MCF 10A (cell line): ENCODE data around the gene RNF187. TPM values are rescaled to one million over a fixed set of nuclear protein-coding genes. Genes with fewer than 3 reads are reported as not detected.

Experiments used
- BruUV-seq: library from RNA; stranded (reverse); fragments of 400-500 nt; replicated peaks from 2 replicates; lab custom pipeline; 2021; lab: Mats Ljungman, UMichigan
- CTCF ChIA-PET: fragments of 300-600 bp; sonication (Branson Sonifier 250); formaldehyde crosslinking; extraction: SDS; loops from one replicate; lab custom pipeline; 2021; ENCODE audit warnings: antibody characterized with exemption, inconsistent platforms; lab: Yijun Ruan, JAX
- POLR2A ChIA-PET: fragments of 300-600, 350-650 bp; sonication (Branson Sonifier 250); formaldehyde crosslinking; extraction: SDS; loops from one replicate; lab custom pipeline; 2020; ENCODE audit warnings: antibody characterized with exemption, inconsistent platforms; lab: Yijun Ruan, JAX
- DNase-seq: peaks from one replicate; pipeline ENCODE4 v3.0.0-alpha.2; 2018; ENCODE audit not compliant: unreplicated experiment
- H3K27ac Mint-ChIP-seq: one replicate; pipeline ENCODE4 v1.8.0; 2022; ENCODE audit warnings: mild to moderate bottlenecking, low read depth, mixed read lengths; ENCODE audit not compliant: unreplicated experiment
- H3K27me3 Mint-ChIP-seq: one replicate; pipeline ENCODE4 v1.8.0; 2022; ENCODE audit warnings: mixed read lengths; ENCODE audit not compliant: insufficient read depth, unreplicated experiment
- H3K36me3 Mint-ChIP-seq: one replicate; pipeline ENCODE4 v1.8.0; 2022; ENCODE audit warnings: mild to moderate bottlenecking, moderate library complexity, mixed read lengths; ENCODE audit not compliant: insufficient read depth, unreplicated experiment
- H3K4me1 Mint-ChIP-seq: one replicate; pipeline ENCODE4 v1.8.0; 2022; ENCODE audit warnings: mixed read lengths; ENCODE audit not compliant: insufficient read depth, unreplicated experiment
- H3K4me3 Mint-ChIP-seq: one replicate; pipeline ENCODE4 v1.8.0; 2022; ENCODE audit warnings: mild to moderate bottlenecking, moderate library complexity, mixed read lengths; ENCODE audit not compliant: unreplicated experiment
- H3K9me3 Mint-ChIP-seq: one replicate; pipeline ENCODE4 v1.8.0; 2022; ENCODE audit warnings: mixed read lengths; ENCODE audit not compliant: unreplicated experiment
- CTCF ChIP-seq: fragments of 200-600 bp; IDR thresholded peaks from one replicate; pipeline ENCODE4 v1.8.0; 2022; ENCODE audit warnings: antibody characterized with exemption, mild to moderate bottlenecking; ENCODE audit not compliant: unreplicated experiment
- intact Hi-C: fragments of 100-400 bp; cut with micrococcal nuclease; formaldehyde crosslinking; loops from 2 replicates; pipeline ENCODE4 v1.14.1; 2022
- total RNA-seq: library from RNA; stranded (reverse); gene quantifications from 2 replicates; pipeline ENCODE4 v1.2.3, GENCODE V29; 2022

RNF187 gene
- total RNA-seq, 1 experiment from 2014 or later = 167 TPM

GRCh38 chr1:228497206-228497605, 10.0 kb downstream of the RNF187 start:
- H3K4me3 Mint-ChIP-seq = no peak overlapping the region
- no peaks in the 10 kb centered on the region for H3K9me3 Mint-ChIP-seq
- TF ChIP-seq CTCF = no peak
- H3K4me1 Mint-ChIP-seq = peaks cover 17% of the 10 kb centered on the region
- no peak overlapping the region for H3K27ac Mint-ChIP-seq
- ChIA-PET CTCF (interaction anchor here (1.6 kb wide), 1 partner anchor 39 kb away, joined by 3 read pairs; a partner anchor contains a TSS), POLR2A (interaction anchor here (0.7 to 5.7 kb wide), 2 partner anchors 9 to 734 kb away, joined by 3 to 52 read pairs; partner anchors contain the start of gene RNF187)
- no peaks in the 10 kb centered on the region for H3K27me3 Mint-ChIP-seq
- H3K36me3 Mint-ChIP-seq = peaks cover 57% of the 10 kb centered on the region
- no peak for DNase-seq
- BruUV-seq = no TSS peak
- intact Hi-C loops = loop anchor here (5.0 kb wide), 1 partner anchor 500 kb away; no protein-coding TSS in a partner anchor

- no peak overlapping the region for H3K4me3 Mint-ChIP-seq
- CTCF ChIA-PET = interaction anchor here (0.8 to 1.6 kb wide), 3 partner anchors 10 to 39 kb away, joined by 3 to 4 read pairs (median 3); a partner anchor contains a TSS
Observed at GRCh38 chr1:228497817-228498216, 10.6 kb downstream of the RNF187 start.

GRCh38 chr1:228500143-228500734, 13.1 kb downstream of the RNF187 start:
- POLR2A ChIA-PET = interaction anchor here (0.6 to 5.7 kb wide), 7 partner anchors 12 to 728 kb away, joined by 3 to 52 read pairs (median 3); partner anchors contain the start of gene RNF187
- Mint-ChIP-seq H3K36me3 (peaks cover 27% of the 10 kb centered on the region), H3K27me3 (no peaks in the 10 kb centered on the region), H3K4me1 (peaks cover 13% of the 10 kb centered on the region), H3K4me3 (no peak overlapping the region), H3K27ac (no peak overlapping the region), H3K9me3 (no peaks in the 10 kb centered on the region)
- intact Hi-C loops = loop anchor here (5.0 kb wide), 1 partner anchor 123 kb away; no protein-coding TSS in a partner anchor
- CTCF ChIA-PET = interaction anchor here (0.6 to 4.0 kb wide), 30 partner anchors 10 to 1272 kb away, joined by 3 to 86 read pairs (median 4); no protein-coding TSS in a partner anchor
- DNase-seq = no peak
- TF ChIP-seq CTCF = no peak
- no TSS peak for BruUV-seq

More at GRCh38 chr1:228497817-228498216, 10.6 kb downstream of the RNF187 start:
- intact Hi-C loops = loop anchor here (5.0 kb wide), 1 partner anchor 501 kb away; no protein-coding TSS in a partner anchor
- Mint-ChIP-seq H3K36me3 (peaks cover 51% of the 10 kb centered on the region), H3K4me1 (peaks cover 17% of the 10 kb centered on the region), H3K27me3 (no peaks in the 10 kb centered on the region), H3K27ac (no peak overlapping the region), H3K9me3 (no peaks in the 10 kb centered on the region)
- POLR2A ChIA-PET = interaction anchor here (5.7 kb wide), 1 partner anchor 10 kb away, joined by 52 read pairs; the partner anchor contains the start of gene RNF187
- no peak for TF ChIP-seq CTCF
- DNase-seq = no peak
- BruUV-seq = no TSS peak
